GM23338 (cell line): ENCODE results near the gene QRICH1. TPM values are rescaled to one million over a fixed set of nuclear protein-coding genes. Genes with fewer than 3 reads are reported as not detected.

Source experiments
- ATAC-seq: fragments of 200-7000 bp; cut with Tn5 transposase; 3 replicates; pipeline ENCODE4 v1.9.1; 2020
- DNase-seq: peaks from one replicate; pipeline ENCODE4 v3.0.0-alpha.2; 2015; ENCODE audit warnings: low spot score
- H2AFZ ChIP-seq: fragments of 200-600 bp; sonication (generic); 2 replicates; pipeline ENCODE4 v1.8.0; 2016; ENCODE audit warnings: antibody characterized with exemption, mild to moderate bottlenecking, moderate library complexity
- H3F3A ChIP-seq: fragments of 200-600 bp; sonication (generic); replicated peaks from 2 replicates; pipeline ENCODE4 v1.8.0; 2017; ENCODE audit warnings: antibody characterized with exemption, mixed run types, low read depth
- H3K27ac ChIP-seq: fragments of 200-600 bp; sonication (generic); 2 replicates; pipeline ENCODE4 v1.6.1; 2016; ENCODE audit warnings: low read depth
- H3K27me3 ChIP-seq: fragments of 200-600 bp; sonication (generic); 2 replicates; pipeline ENCODE4 v1.8.0; 2016; ENCODE audit warnings: mild to moderate bottlenecking, mixed run types, moderate library complexity; ENCODE audit not compliant: insufficient read depth
- H3K36me3 ChIP-seq: fragments of 200-600 bp; sonication (generic); 2 replicates; pipeline ENCODE4 v1.8.0; 2016; ENCODE audit warnings: mild to moderate bottlenecking; ENCODE audit not compliant: insufficient read depth
- H3K4me1 ChIP-seq: fragments of 200-600 bp; sonication (generic); 2 replicates; pipeline ENCODE4 v1.8.0; 2016; ENCODE audit warnings: mild to moderate bottlenecking, moderate library complexity; ENCODE audit not compliant: insufficient read depth
- H3K4me2 ChIP-seq: fragments of 200-600 bp; sonication (generic); 2 replicates; pipeline ENCODE4 v1.7.1; 2017; ENCODE audit warnings: mixed run types
- H3K4me3 ChIP-seq: fragments of 200-600 bp; sonication (generic); 2 replicates; pipeline ENCODE4 v1.6.1; 2016; ENCODE audit warnings: mixed run types
- H3K79me2 ChIP-seq: fragments of 200-600 bp; sonication (generic); replicated peaks from 2 replicates; pipeline ENCODE4 v1.8.0; 2017; ENCODE audit warnings: mild to moderate bottlenecking; ENCODE audit not compliant: insufficient read depth
- H3K9me2 ChIP-seq: fragments of 200-600 bp; sonication (generic); 2 replicates; pipeline ENCODE4 v1.8.0; 2017; ENCODE audit not compliant: insufficient read depth
- H4K20me1 ChIP-seq: fragments of 200-600 bp; sonication (generic); replicated peaks from 2 replicates; pipeline ENCODE4 v1.8.0; 2017; ENCODE audit warnings: mild to moderate bottlenecking; ENCODE audit not compliant: insufficient read depth
- H3K27ac Mint-ChIP-seq: 2 replicates; pipeline ENCODE4 v1.8.0; 2020; ENCODE audit warnings: inconsistent platforms, mild to moderate bottlenecking, moderate library complexity, mixed read lengths
- H3K27me3 Mint-ChIP-seq: 3 replicates; pipeline ENCODE4 v1.8.0; 2022; ENCODE audit warnings: low read depth, mild to moderate bottlenecking, moderate library complexity, mixed read lengths, inconsistent platforms; ENCODE audit not compliant: insufficient read depth, poor library complexity
- H3K36me3 Mint-ChIP-seq: 3 replicates; pipeline ENCODE4 v1.8.0; 2021; ENCODE audit warnings: low read depth, mild to moderate bottlenecking, inconsistent platforms, moderate library complexity, mixed read lengths
- H3K4me1 Mint-ChIP-seq: 3 replicates; pipeline ENCODE4 v1.8.0; 2020; ENCODE audit warnings: mild to moderate bottlenecking, inconsistent platforms, mixed read lengths
- H3K4me3 Mint-ChIP-seq: 3 replicates; pipeline ENCODE4 v1.8.0; 2021; ENCODE audit warnings: moderate library complexity, mild to moderate bottlenecking, inconsistent platforms, mixed read lengths
- H3K9me3 Mint-ChIP-seq: 3 replicates; pipeline ENCODE4 v1.8.0; 2020; ENCODE audit warnings: moderate library complexity, mild to moderate bottlenecking, inconsistent platforms, mixed read lengths
- CREB1 ChIP-seq: fragments of 250-450 bp; sonication (Bioruptor Pico); IDR thresholded peaks from 2 replicates; pipeline ENCODE4 v1.5.0; 2020; ENCODE audit warnings: low read depth, mild to moderate bottlenecking, moderate library complexity
- EZH2 ChIP-seq: fragments of 200-600 bp; sonication (generic); IDR thresholded peaks from one replicate; pipeline ENCODE4 v1.8.0; 2017; ENCODE audit warnings: antibody characterized with exemption, mild to moderate bottlenecking, low read depth; ENCODE audit not compliant: unreplicated experiment
- EZH2phosphoT487 ChIP-seq: fragments of 200-600 bp; sonication (generic); IDR thresholded peaks from one replicate; pipeline ENCODE4 v1.8.1; 2018; ENCODE audit warnings: antibody characterized with exemption; ENCODE audit not compliant: unreplicated experiment
- NANOG ChIP-seq: IDR thresholded peaks from 2 replicates; pipeline ENCODE4 v1.6.1; 2016; ENCODE audit warnings: antibody characterized with exemption, borderline replicate concordance
- POLR2AphosphoS5 ChIP-seq: IDR thresholded peaks from 2 replicates; pipeline ENCODE4 v1.6.1; 2016; ENCODE audit warnings: antibody characterized with exemption, low read depth
- STAT1 ChIP-seq: IDR thresholded peaks from one replicate; pipeline ENCODE4 v1.6.1; 2016; ENCODE audit warnings: antibody characterized with exemption; ENCODE audit not compliant: unreplicated experiment
- ZNF114 ChIP-seq: fragments of 250-450 bp; sonication (Bioruptor Pico); IDR thresholded peaks from 2 replicates; pipeline ENCODE4 v1.5.0; 2020; ENCODE audit warnings: mild to moderate bottlenecking, moderate library complexity
- ZNF331 ChIP-seq: fragments of 250-450 bp; sonication (Bioruptor Pico); IDR thresholded peaks from 2 replicates; pipeline ENCODE4 v1.5.0; 2020; ENCODE audit warnings: low read depth, mild to moderate bottlenecking, moderate library complexity
- polyA plus RNA-seq: library from polyadenylated mRNA; unstranded; fragments of >200 nt; fragmentation: Nextera tagmentation; extraction: Ambion mirVana; gene quantifications from 2 replicates; pipeline ENCODE4 v1.2.1, GENCODE V29; 2016
- total RNA-seq: library from RNA; depleted of rRNA; stranded (reverse); fragments of >200 nt; shearing (Covaris generic); gene quantifications from 2 replicates; pipeline ENCODE4 v1.2.3, GENCODE V29; 2014
- TF ChIP-seq, protein P1 (sequence below): IDR thresholded peaks from one replicate; pipeline ENCODE4 v1.6.1; 2018; ENCODE audit warnings: antibody characterized with exemption; ENCODE audit not compliant: unreplicated experiment
- TF ChIP-seq, protein P2 (sequence below): fragments of 250-450 bp; sonication (Bioruptor Pico); IDR thresholded peaks from 2 replicates; pipeline ENCODE4 v1.5.0; 2020; ENCODE audit warnings: mild to moderate bottlenecking, moderate library complexity
- TF ChIP-seq, protein P3 (sequence below), 2 experiments: fragments of 200-600 bp in 1 of 2; sonication (generic) in 1 of 2; conservative IDR thresholded peaks; 2 replicates each; pipeline versions ENCODE4 v1.5.1 to v1.6.1; 2016 to 2017; ENCODE audit warnings: antibody characterized with exemption in 2 of 2, low read depth in 2 of 2, mild to moderate bottlenecking in 2 of 2, moderate library complexity in 1 of 2
- TF ChIP-seq, protein P4 (sequence below): IDR thresholded peaks from 2 replicates; pipeline ENCODE4 v1.6.1; 2016; ENCODE audit warnings: antibody characterized with exemption

The QRICH1 gene
- total and polyA plus RNA-seq, 2 experiments from 2014 or later = 66.9 to 149 TPM

DNA sequence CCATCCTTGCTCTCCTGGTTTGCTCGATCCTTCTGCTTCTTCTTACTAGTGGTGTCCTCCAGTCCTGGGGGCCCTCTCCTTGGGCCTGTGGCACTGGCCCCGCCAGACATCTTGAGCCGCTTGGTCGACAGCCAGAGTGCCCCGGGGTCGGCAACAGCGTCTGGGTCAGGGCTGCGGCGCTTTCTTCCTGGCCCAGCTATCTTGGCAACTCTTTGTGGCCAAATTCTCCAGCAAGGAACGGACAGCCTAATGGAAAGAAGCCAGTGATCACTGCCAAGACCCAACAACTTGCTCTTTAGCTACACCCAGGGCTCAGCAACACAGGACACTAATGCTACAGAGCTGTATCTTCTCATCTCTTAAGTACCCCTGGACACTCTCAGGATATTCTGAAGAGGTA is 25.2 kb upstream of the QRICH1 start:
- Mint-ChIP-seq H3K9me3 (no peaks in the 10 kb centered on the region; the same call in 2 of the 3 replicates), H3K27ac (no peak overlapping the region), H3K36me3 (peaks cover 49% of the 10 kb centered on the region), H3K4me3 (peak overlapping the region; percentile 87), H3K27me3 (peaks cover 7% of the 10 kb centered on the region), H3K4me1 (peaks cover 4% of the 10 kb centered on the region; the same call in 2 of the 3 replicates)
- H3K27ac ChIP-seq = no peak overlapping the region
- H3F3A ChIP-seq = peaks cover 21% of the 10 kb centered on the region
- TF ChIP-seq ZNF331 (CRISPR knock-in tag) = no peak
- TF ChIP-seq, protein P1, sequence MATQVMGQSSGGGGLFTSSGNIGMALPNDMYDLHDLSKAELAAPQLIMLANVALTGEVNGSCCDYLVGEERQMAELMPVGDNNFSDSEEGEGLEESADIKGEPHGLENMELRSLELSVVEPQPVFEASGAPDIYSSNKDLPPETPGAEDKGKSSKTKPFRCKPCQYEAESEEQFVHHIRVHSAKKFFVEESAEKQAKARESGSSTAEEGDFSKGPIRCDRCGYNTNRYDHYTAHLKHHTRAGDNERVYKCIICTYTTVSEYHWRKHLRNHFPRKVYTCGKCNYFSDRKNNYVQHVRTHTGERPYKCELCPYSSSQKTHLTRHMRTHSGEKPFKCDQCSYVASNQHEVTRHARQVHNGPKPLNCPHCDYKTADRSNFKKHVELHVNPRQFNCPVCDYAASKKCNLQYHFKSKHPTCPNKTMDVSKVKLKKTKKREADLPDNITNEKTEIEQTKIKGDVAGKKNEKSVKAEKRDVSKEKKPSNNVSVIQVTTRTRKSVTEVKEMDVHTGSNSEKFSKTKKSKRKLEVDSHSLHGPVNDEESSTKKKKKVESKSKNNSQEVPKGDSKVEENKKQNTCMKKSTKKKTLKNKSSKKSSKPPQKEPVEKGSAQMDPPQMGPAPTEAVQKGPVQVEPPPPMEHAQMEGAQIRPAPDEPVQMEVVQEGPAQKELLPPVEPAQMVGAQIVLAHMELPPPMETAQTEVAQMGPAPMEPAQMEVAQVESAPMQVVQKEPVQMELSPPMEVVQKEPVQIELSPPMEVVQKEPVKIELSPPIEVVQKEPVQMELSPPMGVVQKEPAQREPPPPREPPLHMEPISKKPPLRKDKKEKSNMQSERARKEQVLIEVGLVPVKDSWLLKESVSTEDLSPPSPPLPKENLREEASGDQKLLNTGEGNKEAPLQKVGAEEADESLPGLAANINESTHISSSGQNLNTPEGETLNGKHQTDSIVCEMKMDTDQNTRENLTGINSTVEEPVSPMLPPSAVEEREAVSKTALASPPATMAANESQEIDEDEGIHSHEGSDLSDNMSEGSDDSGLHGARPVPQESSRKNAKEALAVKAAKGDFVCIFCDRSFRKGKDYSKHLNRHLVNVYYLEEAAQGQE = no peak
- TF ChIP-seq, protein P2, sequence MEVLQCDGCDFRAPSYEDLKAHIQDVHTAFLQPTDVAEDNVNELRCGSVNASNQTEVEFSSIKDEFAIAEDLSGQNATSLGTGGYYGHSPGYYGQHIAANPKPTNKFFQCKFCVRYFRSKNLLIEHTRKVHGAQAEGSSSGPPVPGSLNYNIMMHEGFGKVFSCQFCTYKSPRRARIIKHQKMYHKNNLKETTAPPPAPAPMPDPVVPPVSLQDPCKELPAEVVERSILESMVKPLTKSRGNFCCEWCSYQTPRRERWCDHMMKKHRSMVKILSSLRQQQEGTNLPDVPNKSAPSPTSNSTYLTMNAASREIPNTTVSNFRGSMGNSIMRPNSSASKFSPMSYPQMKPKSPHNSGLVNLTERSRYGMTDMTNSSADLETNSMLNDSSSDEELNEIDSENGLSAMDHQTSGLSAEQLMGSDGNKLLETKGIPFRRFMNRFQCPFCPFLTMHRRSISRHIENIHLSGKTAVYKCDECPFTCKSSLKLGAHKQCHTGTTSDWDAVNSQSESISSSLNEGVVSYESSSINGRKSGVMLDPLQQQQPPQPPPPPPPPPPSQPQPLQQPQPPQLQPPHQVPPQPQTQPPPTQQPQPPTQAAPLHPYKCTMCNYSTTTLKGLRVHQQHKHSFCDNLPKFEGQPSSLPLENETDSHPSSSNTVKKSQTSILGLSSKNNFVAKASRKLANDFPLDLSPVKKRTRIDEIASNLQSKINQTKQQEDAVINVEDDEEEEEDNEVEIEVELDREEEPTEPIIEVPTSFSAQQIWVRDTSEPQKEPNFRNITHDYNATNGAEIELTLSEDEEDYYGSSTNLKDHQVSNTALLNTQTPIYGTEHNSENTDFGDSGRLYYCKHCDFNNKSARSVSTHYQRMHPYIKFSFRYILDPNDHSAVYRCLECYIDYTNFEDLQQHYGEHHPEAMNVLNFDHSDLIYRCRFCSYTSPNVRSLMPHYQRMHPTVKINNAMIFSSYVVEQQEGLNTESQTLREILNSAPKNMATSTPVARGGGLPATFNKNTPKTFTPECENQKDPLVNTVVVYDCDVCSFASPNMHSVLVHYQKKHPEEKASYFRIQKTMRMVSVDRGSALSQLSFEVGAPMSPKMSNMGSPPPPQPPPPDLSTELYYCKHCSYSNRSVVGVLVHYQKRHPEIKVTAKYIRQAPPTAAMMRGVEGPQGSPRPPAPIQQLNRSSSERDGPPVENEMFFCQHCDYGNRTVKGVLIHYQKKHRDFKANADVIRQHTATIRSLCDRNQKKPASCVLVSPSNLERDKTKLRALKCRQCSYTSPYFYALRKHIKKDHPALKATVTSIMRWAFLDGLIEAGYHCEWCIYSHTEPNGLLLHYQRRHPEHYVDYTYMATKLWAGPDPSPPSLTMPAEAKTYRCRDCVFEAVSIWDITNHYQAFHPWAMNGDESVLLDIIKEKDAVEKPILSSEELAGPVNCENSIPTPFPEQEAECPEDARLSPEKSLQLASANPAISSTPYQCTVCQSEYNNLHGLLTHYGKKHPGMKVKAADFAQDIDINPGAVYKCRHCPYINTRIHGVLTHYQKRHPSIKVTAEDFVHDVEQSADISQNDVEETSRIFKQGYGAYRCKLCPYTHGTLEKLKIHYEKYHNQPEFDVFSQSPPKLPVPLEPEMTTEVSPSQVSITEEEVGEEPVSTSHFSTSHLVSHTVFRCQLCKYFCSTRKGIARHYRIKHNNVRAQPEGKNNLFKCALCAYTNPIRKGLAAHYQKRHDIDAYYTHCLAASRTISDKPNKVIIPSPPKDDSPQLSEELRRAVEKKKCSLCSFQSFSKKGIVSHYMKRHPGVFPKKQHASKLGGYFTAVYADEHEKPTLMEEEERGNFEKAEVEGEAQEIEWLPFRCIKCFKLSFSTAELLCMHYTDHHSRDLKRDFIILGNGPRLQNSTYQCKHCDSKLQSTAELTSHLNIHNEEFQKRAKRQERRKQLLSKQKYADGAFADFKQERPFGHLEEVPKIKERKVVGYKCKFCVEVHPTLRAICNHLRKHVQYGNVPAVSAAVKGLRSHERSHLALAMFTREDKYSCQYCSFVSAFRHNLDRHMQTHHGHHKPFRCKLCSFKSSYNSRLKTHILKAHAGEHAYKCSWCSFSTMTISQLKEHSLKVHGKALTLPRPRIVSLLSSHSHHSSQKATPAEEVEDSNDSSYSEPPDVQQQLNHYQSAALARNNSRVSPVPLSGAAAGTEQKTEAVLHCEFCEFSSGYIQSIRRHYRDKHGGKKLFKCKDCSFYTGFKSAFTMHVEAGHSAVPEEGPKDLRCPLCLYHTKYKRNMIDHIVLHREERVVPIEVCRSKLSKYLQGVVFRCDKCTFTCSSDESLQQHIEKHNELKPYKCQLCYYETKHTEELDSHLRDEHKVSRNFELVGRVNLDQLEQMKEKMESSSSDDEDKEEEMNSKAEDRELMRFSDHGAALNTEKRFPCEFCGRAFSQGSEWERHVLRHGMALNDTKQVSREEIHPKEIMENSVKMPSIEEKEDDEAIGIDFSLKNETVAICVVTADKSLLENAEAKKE = no peak
- TF ChIP-seq EZH2 = no peak
- no peak for TF ChIP-seq POLR2AphosphoS5
- TF ChIP-seq STAT1 = no peak
- TF ChIP-seq NANOG = no peak
- TF ChIP-seq, protein P3, sequence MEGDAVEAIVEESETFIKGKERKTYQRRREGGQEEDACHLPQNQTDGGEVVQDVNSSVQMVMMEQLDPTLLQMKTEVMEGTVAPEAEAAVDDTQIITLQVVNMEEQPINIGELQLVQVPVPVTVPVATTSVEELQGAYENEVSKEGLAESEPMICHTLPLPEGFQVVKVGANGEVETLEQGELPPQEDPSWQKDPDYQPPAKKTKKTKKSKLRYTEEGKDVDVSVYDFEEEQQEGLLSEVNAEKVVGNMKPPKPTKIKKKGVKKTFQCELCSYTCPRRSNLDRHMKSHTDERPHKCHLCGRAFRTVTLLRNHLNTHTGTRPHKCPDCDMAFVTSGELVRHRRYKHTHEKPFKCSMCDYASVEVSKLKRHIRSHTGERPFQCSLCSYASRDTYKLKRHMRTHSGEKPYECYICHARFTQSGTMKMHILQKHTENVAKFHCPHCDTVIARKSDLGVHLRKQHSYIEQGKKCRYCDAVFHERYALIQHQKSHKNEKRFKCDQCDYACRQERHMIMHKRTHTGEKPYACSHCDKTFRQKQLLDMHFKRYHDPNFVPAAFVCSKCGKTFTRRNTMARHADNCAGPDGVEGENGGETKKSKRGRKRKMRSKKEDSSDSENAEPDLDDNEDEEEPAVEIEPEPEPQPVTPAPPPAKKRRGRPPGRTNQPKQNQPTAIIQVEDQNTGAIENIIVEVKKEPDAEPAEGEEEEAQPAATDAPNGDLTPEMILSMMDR (conservative IDR thresholded peaks at IDR 0.05; ENCODE audit: low read depth in 2 of 2) = no peak
- TF ChIP-seq, protein P4, sequence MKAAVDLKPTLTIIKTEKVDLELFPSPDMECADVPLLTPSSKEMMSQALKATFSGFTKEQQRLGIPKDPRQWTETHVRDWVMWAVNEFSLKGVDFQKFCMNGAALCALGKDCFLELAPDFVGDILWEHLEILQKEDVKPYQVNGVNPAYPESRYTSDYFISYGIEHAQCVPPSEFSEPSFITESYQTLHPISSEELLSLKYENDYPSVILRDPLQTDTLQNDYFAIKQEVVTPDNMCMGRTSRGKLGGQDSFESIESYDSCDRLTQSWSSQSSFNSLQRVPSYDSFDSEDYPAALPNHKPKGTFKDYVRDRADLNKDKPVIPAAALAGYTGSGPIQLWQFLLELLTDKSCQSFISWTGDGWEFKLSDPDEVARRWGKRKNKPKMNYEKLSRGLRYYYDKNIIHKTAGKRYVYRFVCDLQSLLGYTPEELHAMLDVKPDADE = no peak
- TF ChIP-seq ZNF114 (CRISPR knock-in tag) = no peak
- no peak for TF ChIP-seq CREB1 (CRISPR knock-in tag)
- no peak for TF ChIP-seq EZH2phosphoT487
- H3K4me2 ChIP-seq = no peak overlapping the region
- peaks cover 15% of the 10 kb centered on the region for H3K36me3 ChIP-seq
- peaks cover 10% of the 10 kb centered on the region for H3K79me2 ChIP-seq
- ATAC-seq = no peak
- no peaks in the 10 kb centered on the region for H3K9me2 ChIP-seq
- no peak overlapping the region for H3K4me3 ChIP-seq
- no peaks in the 10 kb centered on the region for H4K20me1 ChIP-seq
- no peak overlapping the region for H2AFZ ChIP-seq
- H3K4me1 ChIP-seq = peaks cover 4% of the 10 kb centered on the region; the same call in 1 of the 2 replicates
- no peaks in the 10 kb centered on the region for H3K27me3 ChIP-seq
- DNase-seq = no peak
